Activated T-cell treated with anti-CD3 and anti-CD28 coated beads, Interleukin-2, amount 50 U/mL, for 72 hours (primary cell): ENCODE results near the gene LOXHD1. TPM values are rescaled to one million over a fixed set of nuclear protein-coding genes. Genes with fewer than 3 reads are reported as not detected.

Experiments
- ATAC-seq, 2 donors: fragments of 150-1000 bp; cut with Tn5 transposase; replicated peaks in 1 of 2; 2 replicates each; pipeline ENCODE4 v1.10.0; 2021; ENCODE audit warnings: moderate library complexity in 2 of 2, mild to moderate bottlenecking in 1 of 2
- DNase-seq, 2 donors: peaks; one replicate each; pipeline ENCODE4 v3.0.0; 2021 to 2022; ENCODE audit warnings: mixed read lengths in 1 of 2
- H3K27ac Mint-ChIP-seq: one replicate; pipeline ENCODE4 v1.8.0; 2022; ENCODE audit warnings: mild to moderate bottlenecking, moderate library complexity, mixed read lengths
- H3K27me3 Mint-ChIP-seq: one replicate; pipeline ENCODE4 v1.8.0; 2022; ENCODE audit warnings: low read depth, mixed read lengths
- H3K36me3 Mint-ChIP-seq, 2 donors: one replicate each; pipeline ENCODE4 v1.8.0; 2022; ENCODE audit warnings: mixed read lengths in 2 of 2, mild to moderate bottlenecking in 1 of 2; ENCODE audit not compliant: insufficient read depth in 2 of 2
- H3K4me1 Mint-ChIP-seq: one replicate; pipeline ENCODE4 v1.8.0; 2022; ENCODE audit warnings: low read depth, mixed read lengths
- H3K4me3 Mint-ChIP-seq, 2 donors: one replicate each; pipeline ENCODE4 v1.8.0; 2022; ENCODE audit warnings: mild to moderate bottlenecking in 2 of 2, mixed read lengths in 2 of 2, moderate library complexity in 2 of 2
- H3K9me3 Mint-ChIP-seq, 2 donors: one replicate each; pipeline ENCODE4 v1.8.0; 2022; ENCODE audit warnings: mixed read lengths in 2 of 2
- total RNA-seq, 2 donors: library from RNA; stranded (reverse); gene quantifications; one replicate each; pipeline ENCODE4 v1.2.3, GENCODE V29; 2022

Gene LOXHD1
- total RNA-seq, 2 donors from 2014 or later: 0.05 to 0.07 TPM

- Mint-ChIP-seq H3K36me3 (no peaks in the 10 kb centered on the region), H3K4me1 (no peaks in the 10 kb centered on the region), H3K9me3 (no peaks in the 10 kb centered on the region), H3K27me3 (peaks cover 6% of the 10 kb centered on the region), H3K4me3 (no peak overlapping the region), H3K27ac (no peak overlapping the region)
- ATAC-seq (no peak), DNase-seq (no peak)
Measured at GRCh38 chr18:46660957-46661749, 4.1 kb upstream of the LOXHD1 start.

- Mint-ChIP-seq H3K9me3 (no peaks in the 10 kb centered on the region), H3K36me3 (no peaks in the 10 kb centered on the region), H3K27ac (no peak overlapping the region), H3K4me1 (no peaks in the 10 kb centered on the region), H3K27me3 (peaks cover 6% of the 10 kb centered on the region), H3K4me3 (no peak overlapping the region)
- DNase-seq (no peak), ATAC-seq (no peak)
Measured at GRCh38 chr18:46659484-46659883, 2.5 kb upstream of the LOXHD1 start.

GRCh38 chr18:46656326-46657114 lies 500 bp downstream of the LOXHD1 start:
- Mint-ChIP-seq H3K4me1 (no peaks in the 10 kb centered on the region), H3K4me3 (no peak overlapping the region), H3K27ac (no peak overlapping the region), H3K9me3 (no peaks in the 10 kb centered on the region), H3K36me3 (no peaks in the 10 kb centered on the region), H3K27me3 (no peaks in the 10 kb centered on the region)
- ATAC-seq (no peak), DNase-seq (no peak)

- Mint-ChIP-seq H3K27ac (no peak overlapping the region), H3K36me3 (no peaks in the 10 kb centered on the region)
Measured at GRCh38 chr18:46652372-46652771, 4.6 kb downstream of the LOXHD1 start.

GRCh38 chr18:46650681-46651080 lies 6.3 kb downstream of the LOXHD1 start:
- DNase-seq (no peak), ATAC-seq (no peak)
- Mint-ChIP-seq H3K27me3 (no peaks in the 10 kb centered on the region), H3K4me1 (no peaks in the 10 kb centered on the region), H3K27ac (no peak overlapping the region), H3K9me3 (no peaks in the 10 kb centered on the region), H3K4me3 (no peak overlapping the region), H3K36me3 (no peaks in the 10 kb centered on the region)

More at GRCh38 chr18:46652372-46652771, 4.6 kb downstream of the LOXHD1 start:
- no peak overlapping the region for H3K4me3 Mint-ChIP-seq
- H3K4me1 Mint-ChIP-seq: no peaks in the 10 kb centered on the region
- no peaks in the 10 kb centered on the region for H3K9me3 Mint-ChIP-seq
- DNase-seq (no peak), ATAC-seq (no peak)
- H3K27me3 Mint-ChIP-seq: no peaks in the 10 kb centered on the region

GRCh38 chr18:46649071-46649862 lies 7.8 kb downstream of the LOXHD1 start:
- Mint-ChIP-seq H3K27me3 (no peaks in the 10 kb centered on the region), H3K4me1 (no peaks in the 10 kb centered on the region), H3K9me3 (no peaks in the 10 kb centered on the region), H3K27ac (no peak overlapping the region), H3K4me3 (no peak overlapping the region), H3K36me3 (no peaks in the 10 kb centered on the region)
- ATAC-seq: no peak
- DNase-seq: no peak

- Mint-ChIP-seq H3K4me1 (no peaks in the 10 kb centered on the region), H3K4me3 (no peak overlapping the region), H3K27ac (no peak overlapping the region), H3K9me3 (no peaks in the 10 kb centered on the region), H3K27me3 (no peaks in the 10 kb centered on the region), H3K36me3 (no peaks in the 10 kb centered on the region)
- no peak for ATAC-seq
- no peak for DNase-seq
Measured at GRCh38 chr18:46646468-46646867, 10.6 kb downstream of the LOXHD1 start.

- Mint-ChIP-seq H3K27ac (no peak overlapping the region), H3K9me3 (no peaks in the 10 kb centered on the region), H3K27me3 (no peaks in the 10 kb centered on the region), H3K36me3 (no peaks in the 10 kb centered on the region), H3K4me1 (no peaks in the 10 kb centered on the region), H3K4me3 (no peak overlapping the region)
- DNase-seq (no peak), ATAC-seq (no peak)
Measured at GRCh38 chr18:46642561-46642960, 14.5 kb downstream of the LOXHD1 start.

- no peak for DNase-seq
- H3K4me1 Mint-ChIP-seq: no peaks in the 10 kb centered on the region
- no peak for ATAC-seq
- H3K9me3 Mint-ChIP-seq: no peaks in the 10 kb centered on the region
- H3K27me3 Mint-ChIP-seq: no peaks in the 10 kb centered on the region
- H3K27ac Mint-ChIP-seq: no peak overlapping the region
- no peaks in the 10 kb centered on the region for H3K36me3 Mint-ChIP-seq
- H3K4me3 Mint-ChIP-seq: no peak overlapping the region
Measured at GRCh38 chr18:46641917-46642316, 15.1 kb downstream of the LOXHD1 start.

- ATAC-seq: no peak
- Mint-ChIP-seq H3K27me3 (no peaks in the 10 kb centered on the region), H3K27ac (no peak overlapping the region), H3K4me1 (no peaks in the 10 kb centered on the region), H3K36me3 (no peaks in the 10 kb centered on the region), H3K9me3 (no peaks in the 10 kb centered on the region), H3K4me3 (no peak overlapping the region)
- DNase-seq: no peak
Measured at GRCh38 chr18:46639386-46639785, 17.6 kb downstream of the LOXHD1 start.

GRCh38 chr18:46636040-46636630 lies 20.9 kb downstream of the LOXHD1 start:
- Mint-ChIP-seq H3K9me3 (no peaks in the 10 kb centered on the region), H3K27me3 (no peaks in the 10 kb centered on the region), H3K27ac (no peak overlapping the region), H3K4me1 (no peaks in the 10 kb centered on the region), H3K4me3 (no peak overlapping the region), H3K36me3 (no peaks in the 10 kb centered on the region)
- ATAC-seq (no peak), DNase-seq (no peak)

- Mint-ChIP-seq H3K9me3 (peaks cover 0 to 4% of the 10 kb centered on the region in 2 donors), H3K36me3 (peaks cover 0 to 2% of the 10 kb centered on the region in 2 donors), H3K4me1 (peaks cover 15% of the 10 kb centered on the region), H3K27ac (no peak overlapping the region), H3K4me3 (no peak overlapping the region), H3K27me3 (no peaks in the 10 kb centered on the region)
- ATAC-seq (no peak), DNase-seq (no peak)
Measured at GRCh38 chr18:46632401-46633071, 24.5 kb downstream of the LOXHD1 start.
